Osteoblast (primary cell): ENCODE measurements around the gene LOC101059915. TPM values are rescaled to one million over a fixed set of nuclear protein-coding genes. Genes with fewer than 3 reads are reported as not detected.
"Not testable (repeated sequence)": the region's sequence is repeated elsewhere in the genome, so short reads cannot be mapped to it uniquely, and the experiment has no call there.

Experiments used
- DNase-seq: peaks from one replicate; pipeline ENCODE4 v3.0.0; 2011; ENCODE audit warnings: low spot score, mixed read lengths; ENCODE audit not compliant: insufficient read length; ENCODE audit errors: missing footprints
- H2AFZ ChIP-seq: 2 replicates; pipeline ENCODE4 v1.6.0; 2011; ENCODE audit warnings: mild to moderate bottlenecking, low read length
- H3K27ac ChIP-seq: 2 replicates; pipeline ENCODE4 v1.5.1; 2011; ENCODE audit warnings: mild to moderate bottlenecking, low read depth, low read length, moderate library complexity
- H3K27me3 ChIP-seq: 2 replicates; pipeline ENCODE4 v1.6.0; 2012; ENCODE audit warnings: mild to moderate bottlenecking, control low read depth, inconsistent platforms, low read length, moderate library complexity; ENCODE audit not compliant: insufficient read depth
- H3K36me3 ChIP-seq: 2 replicates; pipeline ENCODE4 v1.5.1; 2011; ENCODE audit warnings: mild to moderate bottlenecking, low read length, control low read depth, moderate library complexity; ENCODE audit not compliant: insufficient read depth
- H3K4me1 ChIP-seq: 2 replicates; pipeline ENCODE4 v1.5.1; 2011; ENCODE audit warnings: mild to moderate bottlenecking, low read length, control low read depth, moderate library complexity; ENCODE audit not compliant: insufficient read depth
- H3K4me2 ChIP-seq: 2 replicates; pipeline ENCODE4 v1.6.0; 2011; ENCODE audit warnings: mild to moderate bottlenecking, low read length; ENCODE audit not compliant: insufficient read depth
- H3K4me3 ChIP-seq: fragments of 200-600 bp; sonication (generic); 3 replicates; pipeline ENCODE4 v1.5.1; 2012; ENCODE audit warnings: mild to moderate bottlenecking, low read length, inconsistent platforms; ENCODE audit not compliant: insufficient read depth
- H3K79me2 ChIP-seq: 2 replicates; pipeline ENCODE4 v1.6.0; 2012; ENCODE audit warnings: mild to moderate bottlenecking, low read length, control low read depth, inconsistent platforms; ENCODE audit not compliant: insufficient read depth
- H3K9me3 ChIP-seq: 2 replicates; pipeline ENCODE4 v1.5.1; 2011; ENCODE audit warnings: low read depth, low read length, control low read depth
- H4K20me1 ChIP-seq: 2 replicates; pipeline ENCODE4 v1.6.0; 2012; ENCODE audit warnings: mild to moderate bottlenecking, low read length, control low read depth; ENCODE audit not compliant: insufficient read depth
- small RNA-seq: library from RNA; depleted of rRNA; stranded (forward); fragments of <200 nt; gene quantifications from one replicate; pipeline ENCODE3, GENCODE V24; 2012
- total RNA-seq: library from RNA; depleted of rRNA; stranded (reverse); fragments of >200 nt; gene quantifications from 2 replicates; pipeline ENCODE4 v1.2.3, GENCODE V29; 2012

LOC101059915 gene

DNA sequence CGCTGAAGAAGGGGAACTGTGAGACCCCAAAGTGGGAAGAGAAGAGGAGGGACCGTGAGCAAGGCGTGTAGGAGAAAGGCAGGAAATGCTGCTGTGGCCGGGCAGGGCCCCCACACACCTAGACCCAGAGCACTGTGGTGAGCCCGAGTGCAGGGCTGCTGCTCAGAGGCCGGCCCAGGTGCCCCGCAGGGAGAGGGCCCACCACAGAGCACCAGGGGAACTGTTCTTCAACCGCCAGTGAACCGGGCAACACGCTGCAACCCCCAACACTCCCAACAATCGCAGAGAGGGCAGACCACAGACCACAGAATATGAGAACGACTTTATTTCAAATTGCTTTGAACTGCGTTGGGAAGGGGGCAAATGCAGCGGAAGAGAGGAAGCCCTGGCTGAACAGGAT, 46.7 kb downstream of the LOC101059915 start:
- H3K4me3 ChIP-seq, H2AFZ ChIP-seq, H3K4me1 ChIP-seq, H3K79me2 ChIP-seq, H3K27me3 ChIP-seq, H4K20me1 ChIP-seq, H3K36me3 ChIP-seq, H3K4me2 ChIP-seq, H3K9me3 ChIP-seq, DNase-seq, H3K27ac ChIP-seq: not testable (repeated sequence)

DNA sequence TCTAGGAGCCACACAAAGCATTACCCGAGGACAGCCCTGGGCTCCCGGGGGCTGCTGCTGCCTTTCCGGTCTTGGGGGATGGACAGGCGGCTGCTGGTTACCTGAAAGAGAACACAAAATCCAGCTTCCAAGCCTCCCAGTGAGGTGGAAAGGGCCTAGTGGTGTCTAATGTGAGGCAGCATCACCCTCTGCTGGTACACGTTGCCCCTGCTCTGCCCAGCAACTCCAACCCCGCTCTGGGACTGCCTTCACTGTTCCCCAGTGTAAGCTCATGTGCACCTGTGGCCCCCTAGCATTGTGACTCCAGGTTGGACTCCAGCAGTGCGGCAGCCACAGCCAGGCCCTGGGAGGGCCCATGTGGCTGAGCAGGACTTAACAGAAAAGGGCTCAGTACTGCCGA, 48.2 kb downstream of the LOC101059915 start:
- not testable (repeated sequence) for H3K27me3 ChIP-seq, H3K4me1 ChIP-seq, H3K79me2 ChIP-seq, DNase-seq, H4K20me1 ChIP-seq, H3K27ac ChIP-seq, H3K4me3 ChIP-seq, H3K36me3 ChIP-seq, H3K9me3 ChIP-seq, H2AFZ ChIP-seq, H3K4me2 ChIP-seq

DNA sequence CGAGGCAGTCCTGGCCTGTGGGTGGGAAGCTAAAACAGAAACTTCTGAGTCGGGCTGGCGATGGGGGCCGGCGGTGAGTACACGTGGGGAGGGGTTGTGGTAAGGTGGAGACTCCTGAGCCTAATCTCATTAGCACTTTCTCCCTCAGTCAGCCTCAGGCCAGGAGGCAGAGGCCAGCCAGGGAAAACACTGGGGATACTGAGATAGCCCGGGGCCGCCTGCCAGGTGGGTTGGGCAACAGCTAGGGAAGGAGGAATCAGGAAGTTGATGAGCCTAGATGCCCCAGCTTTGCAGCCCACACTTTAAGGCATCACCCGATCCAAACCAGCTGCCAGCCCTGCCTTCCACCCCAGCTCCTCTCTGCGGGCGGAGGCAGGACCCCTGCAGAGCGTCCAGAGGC, 49.0 kb downstream of the LOC101059915 start:
- H3K4me1 ChIP-seq, H3K27me3 ChIP-seq, H3K79me2 ChIP-seq, H3K36me3 ChIP-seq, H3K9me3 ChIP-seq, H2AFZ ChIP-seq, H4K20me1 ChIP-seq, H3K4me3 ChIP-seq, H3K27ac ChIP-seq, DNase-seq, H3K4me2 ChIP-seq: not testable (repeated sequence)

DNA sequence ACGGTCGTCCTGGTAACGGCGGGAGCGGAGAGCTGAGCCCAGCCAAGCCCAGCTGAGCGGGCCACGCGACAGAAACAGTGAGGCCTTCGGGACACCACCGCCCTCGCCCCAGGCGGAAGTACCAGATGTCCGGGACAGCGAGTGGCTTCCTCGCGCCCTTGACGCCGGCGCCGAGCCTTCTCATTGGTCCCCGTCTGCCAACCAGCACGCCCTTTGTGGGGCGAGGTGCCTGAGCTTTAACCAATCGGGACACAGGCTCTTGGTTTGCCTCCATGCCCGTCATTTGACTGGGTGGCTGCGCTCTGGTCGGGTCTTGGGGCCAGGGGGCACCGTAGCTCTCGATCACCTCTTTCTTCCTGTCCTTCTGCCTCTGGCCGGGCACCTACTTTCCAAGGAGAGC, 50.8 kb downstream of the LOC101059915 start, which contains the start of gene CXorf49:
TSS of gene CXorf49 (minus strand) at position 101 of the 400 bp plus-strand sequence. CDS start 134 bp downstream, outside the sequence.
- H3K4me1 ChIP-seq, H3K27ac ChIP-seq, H3K4me3 ChIP-seq, H3K36me3 ChIP-seq, H3K9me3 ChIP-seq, H3K4me2 ChIP-seq, H2AFZ ChIP-seq, H3K27me3 ChIP-seq, H3K79me2 ChIP-seq, H4K20me1 ChIP-seq, DNase-seq: not testable (repeated sequence)

DNA sequence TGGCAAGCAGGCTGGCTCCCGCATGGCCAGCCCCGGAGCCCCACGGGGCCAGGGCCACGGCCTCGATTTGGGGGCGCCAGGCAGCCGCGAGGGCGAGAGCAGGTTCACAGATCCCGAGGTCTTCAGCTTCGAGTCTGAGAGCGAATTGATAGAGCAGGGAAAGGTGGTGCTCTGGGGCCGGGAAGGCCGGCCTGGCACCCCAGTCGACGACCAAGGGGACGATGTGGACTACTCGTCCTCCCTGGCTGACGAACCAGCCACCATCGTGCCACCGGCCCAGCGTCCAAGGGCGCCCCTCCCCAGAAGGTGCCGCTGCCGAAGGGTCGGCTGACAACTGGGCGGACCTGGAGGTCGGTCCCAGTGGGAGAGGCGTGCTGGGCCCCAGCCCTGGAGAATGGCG, 51.8 kb downstream of the LOC101059915 start:
- not testable (repeated sequence) for H3K9me3 ChIP-seq, H4K20me1 ChIP-seq, H2AFZ ChIP-seq, H3K36me3 ChIP-seq, H3K27me3 ChIP-seq, DNase-seq, H3K4me2 ChIP-seq, H3K4me3 ChIP-seq, H3K27ac ChIP-seq, H3K79me2 ChIP-seq, H3K4me1 ChIP-seq

DNA sequence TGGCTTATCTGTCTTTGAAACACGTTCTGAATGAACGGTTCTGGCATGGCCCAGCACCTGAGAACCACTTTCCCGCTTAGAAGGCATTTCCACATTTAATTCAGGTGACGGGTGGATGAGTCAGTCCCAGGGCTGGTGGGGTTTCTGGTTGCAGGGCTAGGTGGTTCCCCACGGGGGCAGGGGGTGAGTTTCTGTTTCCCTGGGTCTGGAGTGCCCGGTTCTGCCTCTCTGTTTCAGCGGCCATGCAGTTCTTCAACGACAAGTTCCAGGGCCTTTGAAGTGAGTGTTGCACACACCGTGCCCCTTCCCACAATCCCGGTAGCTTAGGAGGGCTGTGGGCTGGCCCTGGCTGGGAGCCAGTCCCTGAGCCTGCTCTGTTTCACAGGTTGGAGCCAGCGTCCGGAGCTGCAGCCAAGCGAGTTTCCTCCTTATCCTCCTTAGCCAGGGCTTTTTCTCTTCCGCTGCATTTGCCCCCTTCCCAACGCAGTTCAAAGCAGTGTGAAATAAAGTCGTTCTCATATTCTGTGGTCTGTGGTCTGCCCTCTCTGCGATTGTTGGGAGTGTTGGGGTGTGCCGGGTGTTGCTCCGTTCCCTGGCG, 53.0 kb downstream of the LOC101059915 start:
- not testable (repeated sequence) for H3K27ac ChIP-seq, H3K36me3 ChIP-seq, H3K4me1 ChIP-seq, H3K9me3 ChIP-seq, H2AFZ ChIP-seq, H4K20me1 ChIP-seq, H3K4me2 ChIP-seq, H3K79me2 ChIP-seq, DNase-seq, H3K4me3 ChIP-seq, H3K27me3 ChIP-seq

Small RNAs within 50 kb of the gene (small RNA-seq; reads per million reads assigned to genes)
- not detected for gene BX276092.4

Other genes starting within 250 kb of the LOC101059915 start
- gene OGT, start 134.4 kb upstream of the LOC101059915 start, total RNA-seq, result 200 and 215 TPM in 2 replicates
- gene GCNA, start 89.1 kb upstream of the LOC101059915 start, total RNA-seq, result 4.3 and 4.4 TPM in 2 replicates
- not detected in 2 replicates for gene CXCR3, start 49.0 kb upstream of the LOC101059915 start, total RNA-seq
- not detected in 2 replicates for gene CXorf49, start 50.7 kb downstream of the LOC101059915 start, total RNA-seq
- gene CXorf49B, start 95.8 kb downstream of the LOC101059915 start, total RNA-seq, result not detected in 2 replicates
- 1.1 and 1.8 TPM in 2 replicates for gene NHSL2, start 243.3 kb downstream of the LOC101059915 start, total RNA-seq